ENCODE measurements around the gene AMTN.

Gene AMTN

GRCh38 chr4:70564033-70564432, 45.7 kb downstream of the AMTN start:
- DNase-seq (ENCODE audit: low spot score), result no peak

- no peak for DNase-seq (ENCODE audit: low spot score)
Observed at GRCh38 chr4:70570796-70571195, 52.4 kb downstream of the AMTN start.

DNA sequence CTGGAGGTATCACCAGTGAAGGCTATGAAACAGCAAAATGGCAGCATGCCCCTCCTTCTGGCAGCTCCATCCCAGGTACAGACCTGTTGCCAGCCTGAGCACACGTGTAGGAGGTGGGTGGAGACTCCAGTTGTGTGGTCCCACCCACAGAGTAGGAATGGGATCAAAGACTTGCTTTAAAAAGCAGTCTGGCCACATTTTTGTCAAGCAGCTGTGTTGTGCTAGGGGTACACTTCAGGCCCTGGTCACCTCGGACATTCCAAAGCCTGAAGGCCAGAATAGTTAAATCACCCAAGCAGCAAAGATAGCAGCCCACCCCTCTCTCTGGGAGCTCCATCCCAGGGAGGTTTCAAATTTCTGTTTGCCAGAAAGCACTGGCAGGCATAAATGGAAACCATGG, 53.4 kb downstream of the AMTN start:
- DNase-seq (ENCODE audit: low spot score), result no peak

DNA sequence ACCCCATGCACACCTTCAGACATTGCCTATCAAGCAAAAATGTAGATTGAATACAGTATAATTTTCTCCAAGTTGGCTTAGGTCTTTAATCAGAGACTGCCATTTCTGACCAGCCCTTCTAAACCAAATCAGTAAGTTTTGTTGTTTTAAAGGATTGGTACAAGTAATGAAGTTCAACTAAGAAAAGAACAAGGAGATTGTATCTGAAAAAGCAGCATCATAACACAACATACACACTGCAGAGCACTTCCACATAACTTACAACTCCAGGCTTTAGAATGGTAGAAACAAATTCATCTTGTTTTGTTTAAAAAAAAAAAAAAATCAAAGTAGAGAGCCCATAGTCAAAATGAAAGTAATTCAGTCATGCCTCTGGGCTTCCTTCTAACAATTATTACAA, 57.6 kb downstream of the AMTN start:
- DNase-seq (ENCODE audit: low spot score), result no peak

- DNase-seq (ENCODE audit: low spot score), result no peak
Observed at GRCh38 chr4:70577220-70577927, 59.0 kb downstream of the AMTN start.

DNA sequence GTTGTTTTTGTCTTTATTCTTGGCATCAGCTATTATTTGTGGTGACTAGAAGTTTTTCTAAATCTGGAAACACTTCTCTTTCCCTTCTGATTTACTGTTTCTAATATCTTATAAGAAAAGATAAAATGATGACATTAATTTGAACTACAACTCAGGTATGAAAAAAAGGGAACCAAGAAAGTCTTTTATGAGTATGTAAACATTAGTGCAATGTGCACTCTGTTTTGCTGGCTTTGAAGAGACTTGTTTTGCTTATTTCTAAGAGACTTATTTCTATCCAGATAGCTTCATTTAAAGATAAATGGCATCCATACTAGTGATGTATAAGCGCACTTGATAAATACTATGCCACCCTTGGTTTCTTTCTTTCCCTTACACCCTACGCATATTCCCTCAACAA, 63.6 kb downstream of the AMTN start:
- DNase-seq (ENCODE audit: low spot score), result no peak
